Stimulated activated CD8-positive, alpha-beta memory T cell treated with anti-CD3 and anti-CD28 coated beads, Interleukin-12 subunit alpha, Interleukin-12 subunit beta, amount 100 ng/mL, for 1 hour (primary cell): ENCODE measurements around the gene FMN2.
"Not testable (repeated sequence)": the region's sequence is repeated elsewhere in the genome, so short reads cannot be mapped to it uniquely, and the experiment has no call there.

Source experiments
- DNase-seq: peaks from one replicate; pipeline ENCODE4 v3.0.0-alpha.2; 2020; ENCODE audit warnings: low read depth

Gene FMN2

GRCh38 chr1:240363914-240364313, 272.2 kb downstream of the FMN2 start:
- DNase-seq: no peak

- DNase-seq: no peak
These were observed 275.0 kb downstream of the FMN2 start for GRCh38 chr1:240366636-240367035.

- no peak for DNase-seq
These were observed 293.9 kb downstream of the FMN2 start for GRCh38 chr1:240385551-240385950.

- no peak for DNase-seq
These were observed 294.6 kb downstream of the FMN2 start for GRCh38 chr1:240385985-240386978.

GRCh38 chr1:240387051-240387450, 295.4 kb downstream of the FMN2 start:
- no peak for DNase-seq

GRCh38 chr1:240391660-240392260, 300.1 kb downstream of the FMN2 start:
- no peak for DNase-seq

GRCh38 chr1:240394353-240394752, 302.7 kb downstream of the FMN2 start:
- DNase-seq: no peak

GRCh38 chr1:240395336-240395735, 303.7 kb downstream of the FMN2 start:
- no peak for DNase-seq

- no peak for DNase-seq
These were observed 307.7 kb downstream of the FMN2 start for GRCh38 chr1:240399381-240399780.

- DNase-seq: no peak
These were observed 310.0 kb downstream of the FMN2 start for GRCh38 chr1:240401731-240402130.

- no peak for DNase-seq
These were observed 310.6 kb downstream of the FMN2 start for GRCh38 chr1:240402326-240402725.

- DNase-seq: no peak
These were observed 312.6 kb downstream of the FMN2 start for GRCh38 chr1:240404286-240404685.

- no peak for DNase-seq
These were observed 314.1 kb downstream of the FMN2 start for GRCh38 chr1:240405751-240406150.

- DNase-seq: no peak
These were observed 315.7 kb downstream of the FMN2 start for GRCh38 chr1:240407407-240407806.

GRCh38 chr1:240409615-240410014, 317.9 kb downstream of the FMN2 start:
- DNase-seq: no peak

- DNase-seq: no peak
These were observed 322.0 kb downstream of the FMN2 start for GRCh38 chr1:240413732-240414131.

- DNase-seq: no peak
These were observed 322.6 kb downstream of the FMN2 start for GRCh38 chr1:240414237-240414636.

GRCh38 chr1:240415011-240415410, 323.3 kb downstream of the FMN2 start:
- not testable (repeated sequence) for DNase-seq

- no peak for DNase-seq
These were observed 323.8 kb downstream of the FMN2 start for GRCh38 chr1:240415532-240415931.

GRCh38 chr1:240417317-240417716, 325.6 kb downstream of the FMN2 start:
- DNase-seq: no peak

GRCh38 chr1:240420766-240421165, 329.1 kb downstream of the FMN2 start:
- DNase-seq: no peak

- no peak for DNase-seq
These were observed 331.7 kb downstream of the FMN2 start for GRCh38 chr1:240423246-240423924.
